Naive thymus-derived CD4-positive, alpha-beta T cell (primary cell): ENCODE measurements around the gene NTNG1. TPM values are rescaled to one million over a fixed set of nuclear protein-coding genes. Genes with fewer than 3 reads are reported as not detected.

Source experiments
- ATAC-seq: fragments of 150-1000 bp; cut with Tn5 transposase; 2 replicates; pipeline ENCODE4 v1.10.0; 2021; ENCODE audit warnings: mild to moderate bottlenecking, moderate library complexity
- CTCF ChIA-PET: fragments of 350-600 bp; sonication (Branson Sonifier 250); formaldehyde crosslinking; loops from one replicate; lab custom pipeline; 2021; ENCODE audit warnings: antibody characterized with exemption; lab: Charles Lee
- POLR2A ChIA-PET: fragments of 350-600 bp; sonication (Branson Sonifier 250); formaldehyde crosslinking; loops from one replicate; lab custom pipeline; 2021; ENCODE audit warnings: antibody characterized with exemption, inconsistent platforms; lab: Charles Lee
- DNase-seq, 9 donors: peaks; one replicate each; pipeline versions ENCODE4 v3.0.0 to v3.0.0-alpha.2; 2020 to 2022; ENCODE audit warnings: mixed read lengths in 1 of 9
- H3K27ac ChIP-seq: one replicate; pipeline ENCODE4 v1.7.0; 2013; ENCODE audit warnings: mild to moderate bottlenecking, low read depth, low read length, moderate library complexity
- H3K27me3 ChIP-seq, 2 donors: one replicate each; pipeline ENCODE4 v1.7.0; 2013; ENCODE audit warnings: low read length in 2 of 2, mild to moderate bottlenecking in 2 of 2, moderate library complexity in 2 of 2; ENCODE audit not compliant: control insufficient read depth in 2 of 2, insufficient read depth in 2 of 2
- H3K36me3 ChIP-seq, 3 experiments: 1 replicate in 2 of 3; 2 replicates in 1 of 3; pipeline ENCODE4 v1.7.0; 2013; ENCODE audit warnings: low read length in 3 of 3, mild to moderate bottlenecking in 3 of 3, moderate library complexity in 1 of 3; ENCODE audit not compliant: insufficient read depth in 3 of 3, control insufficient read depth in 2 of 3
- H3K4me1 ChIP-seq, 2 donors: one replicate each; pipeline ENCODE4 v1.7.0; 2013; ENCODE audit warnings: low read length in 2 of 2, mild to moderate bottlenecking in 2 of 2, moderate library complexity in 1 of 2; ENCODE audit not compliant: control insufficient read depth in 2 of 2, insufficient read depth in 2 of 2
- H3K4me3 ChIP-seq: 2 replicates; pipeline ENCODE4 v1.7.0; 2013; ENCODE audit warnings: mild to moderate bottlenecking, low read length
- H3K9me3 ChIP-seq, 3 experiments: 1 replicate in 2 of 3; 2 replicates in 1 of 3; pipeline ENCODE4 v1.7.0; 2013; ENCODE audit warnings: low read length in 3 of 3; ENCODE audit not compliant: control insufficient read depth in 2 of 3
- H3K27ac Mint-ChIP-seq, 9 donors: one replicate each; pipeline ENCODE4 v1.8.0; 2020 to 2022; ENCODE audit warnings: mixed read lengths in 9 of 9, mild to moderate bottlenecking in 8 of 9, moderate library complexity in 5 of 9, inconsistent platforms in 2 of 9
- H3K27me3 Mint-ChIP-seq, 5 donors: one replicate each; pipeline ENCODE4 v1.8.0; 2021 to 2022; ENCODE audit warnings: mixed read lengths in 5 of 5, mild to moderate bottlenecking in 1 of 5
- H3K36me3 Mint-ChIP-seq, 5 donors: one replicate each; pipeline ENCODE4 v1.8.0; 2020 to 2022; ENCODE audit warnings: mixed read lengths in 5 of 5, mild to moderate bottlenecking in 3 of 5, inconsistent platforms in 1 of 5
- H3K4me1 Mint-ChIP-seq, 7 donors: one replicate each; pipeline ENCODE4 v1.8.0; 2020 to 2022; ENCODE audit warnings: mixed read lengths in 7 of 7, mild to moderate bottlenecking in 3 of 7, inconsistent platforms in 1 of 7
- H3K4me3 Mint-ChIP-seq, 10 donors: one replicate each; pipeline ENCODE4 v1.8.0; 2020 to 2022; ENCODE audit warnings: mild to moderate bottlenecking in 10 of 10, mixed read lengths in 10 of 10, moderate library complexity in 6 of 10, inconsistent platforms in 2 of 10
- H3K9me3 Mint-ChIP-seq, 11 donors: one replicate each; pipeline ENCODE4 v1.8.0; 2020 to 2022; ENCODE audit warnings: mixed read lengths in 11 of 11, mild to moderate bottlenecking in 4 of 11, inconsistent platforms in 1 of 11, moderate library complexity in 1 of 11
- intact Hi-C, 2 donors: fragments of 100-400 bp; cut with micrococcal nuclease; formaldehyde crosslinking; loops; one replicate each; pipeline ENCODE4 v1.15.1; 2023
- polyA plus RNA-seq, 2 donors: library from polyadenylated mRNA; unstranded; fragments of 300-500 nt; fragmentation: Illumina TruSeq; gene quantifications; one replicate each; pipeline ENCODE4 v1.2.3, GENCODE V29; 2021
- total RNA-seq, 6 experiments: library from RNA in 5 of 6; stranded (reverse) in 5 of 6; gene quantifications; 1 replicate in 5 of 6; 2 replicates in 1 of 6; pipeline ENCODE4 v1.2.3 and lab custom pipeline; 2021 to 2026

NTNG1 gene
- total and polyA plus RNA-seq, 7 experiments from 2014 or later, result not detected

GRCh38 chr1:107272321-107272720, 131.5 kb downstream of the NTNG1 start:
- no peak for ATAC-seq
- Mint-ChIP-seq H3K36me3 (no peaks in the 10 kb centered on the region), H3K4me1 (peaks cover 0 to 3% (median 0%) of the 10 kb centered on the region in 7 donors), H3K27me3 (peaks cover 0 to 11% (median 3%) of the 10 kb centered on the region in 5 donors), H3K4me3 (no peak overlapping the region), H3K27ac (no peak overlapping the region), H3K9me3 (no peaks in the 10 kb centered on the region)
- H3K4me3 ChIP-seq, result no peak overlapping the region
- CTCF ChIA-PET, result no interaction called here
- H3K4me1 ChIP-seq, result no peaks in the 10 kb centered on the region
- no peaks in the 10 kb centered on the region for H3K36me3 ChIP-seq
- H3K9me3 ChIP-seq, result no peaks in the 10 kb centered on the region
- no peak for DNase-seq
- no peaks in the 10 kb centered on the region for H3K27me3 ChIP-seq
- intact Hi-C loops, result no loop called here
- no peak overlapping the region for H3K27ac ChIP-seq
- POLR2A ChIA-PET, result no interaction called here

- peaks cover 0 to 3% (median 0%) of the 10 kb centered on the region in 7 donors for H3K4me1 Mint-ChIP-seq
- H3K9me3 ChIP-seq, result no peaks in the 10 kb centered on the region
- no peak overlapping the region for H3K27ac Mint-ChIP-seq
- CTCF ChIA-PET, result no interaction called here
- H3K4me3 Mint-ChIP-seq, result no peak overlapping the region
- intact Hi-C loops, result no loop called here
- H3K36me3 ChIP-seq, result no peaks in the 10 kb centered on the region
- no peak overlapping the region for H3K4me3 ChIP-seq
- POLR2A ChIA-PET, result no interaction called here
- no peaks in the 10 kb centered on the region for H3K4me1 ChIP-seq
- H3K27me3 Mint-ChIP-seq, result peaks cover 0 to 11% (median 3%) of the 10 kb centered on the region in 5 donors
- H3K27ac ChIP-seq, result no peak overlapping the region
- no peaks in the 10 kb centered on the region for H3K36me3 Mint-ChIP-seq
- DNase-seq (no peak), ATAC-seq (no peak)
- H3K9me3 Mint-ChIP-seq, result no peaks in the 10 kb centered on the region
- no peaks in the 10 kb centered on the region for H3K27me3 ChIP-seq
Observed at GRCh38 chr1:107273515-107273914, 132.7 kb downstream of the NTNG1 start.

GRCh38 chr1:107274227-107274626, 133.4 kb downstream of the NTNG1 start:
- no peak overlapping the region for H3K4me3 Mint-ChIP-seq
- no peaks in the 10 kb centered on the region for H3K36me3 Mint-ChIP-seq
- DNase-seq (no peak), ATAC-seq (no peak)
- Histone ChIP-seq H3K27ac (no peak overlapping the region), H3K4me3 (no peak overlapping the region), H3K4me1 (no peaks in the 10 kb centered on the region), H3K27me3 (no peaks in the 10 kb centered on the region), H3K36me3 (no peaks in the 10 kb centered on the region), H3K9me3 (no peaks in the 10 kb centered on the region)
- H3K4me1 Mint-ChIP-seq, result peaks cover 0 to 3% (median 0%) of the 10 kb centered on the region in 7 donors
- intact Hi-C loops, result no loop called here
- no peaks in the 10 kb centered on the region for H3K9me3 Mint-ChIP-seq
- ChIA-PET POLR2A (no interaction called here), CTCF (no interaction called here)
- H3K27ac Mint-ChIP-seq, result no peak overlapping the region
- H3K27me3 Mint-ChIP-seq, result peaks cover 0 to 11% (median 3%) of the 10 kb centered on the region in 5 donors

GRCh38 chr1:107276247-107276646, 135.4 kb downstream of the NTNG1 start:
- H3K4me1 ChIP-seq, result no peaks in the 10 kb centered on the region
- H3K9me3 ChIP-seq, result no peaks in the 10 kb centered on the region
- no peak overlapping the region for H3K27ac ChIP-seq
- H3K27me3 ChIP-seq, result no peaks in the 10 kb centered on the region
- CTCF ChIA-PET, result no interaction called here
- DNase-seq (no peak), ATAC-seq (no peak)
- Mint-ChIP-seq H3K27ac (no peak overlapping the region), H3K9me3 (peaks cover 0 to 2% (median 0%) of the 10 kb centered on the region in 11 donors), H3K4me1 (peaks cover 0 to 3% (median 0%) of the 10 kb centered on the region in 7 donors), H3K4me3 (no peak overlapping the region), H3K36me3 (no peaks in the 10 kb centered on the region), H3K27me3 (peaks cover 0 to 11% (median 3%) of the 10 kb centered on the region in 5 donors)
- no peaks in the 10 kb centered on the region for H3K36me3 ChIP-seq
- intact Hi-C loops, result no loop called here
- POLR2A ChIA-PET, result no interaction called here
- H3K4me3 ChIP-seq, result no peak overlapping the region

GRCh38 chr1:107277022-107277421, 136.2 kb downstream of the NTNG1 start:
- Mint-ChIP-seq H3K27me3 (peaks cover 0 to 11% (median 3%) of the 10 kb centered on the region in 5 donors), H3K4me1 (peaks cover 0 to 3% (median 0%) of the 10 kb centered on the region in 7 donors), H3K27ac (no peak overlapping the region), H3K4me3 (no peak overlapping the region), H3K9me3 (peaks cover 0 to 2% (median 0%) of the 10 kb centered on the region in 11 donors), H3K36me3 (no peaks in the 10 kb centered on the region)
- H3K4me3 ChIP-seq, result no peak overlapping the region
- ATAC-seq (no peak), DNase-seq (no peak)
- POLR2A ChIA-PET, result no interaction called here
- H3K27ac ChIP-seq, result no peak overlapping the region
- no peaks in the 10 kb centered on the region for H3K27me3 ChIP-seq
- CTCF ChIA-PET, result no interaction called here
- no peaks in the 10 kb centered on the region for H3K4me1 ChIP-seq
- intact Hi-C loops, result no loop called here
- H3K36me3 ChIP-seq, result no peaks in the 10 kb centered on the region
- H3K9me3 ChIP-seq, result no peaks in the 10 kb centered on the region

- no peaks in the 10 kb centered on the region for H3K36me3 ChIP-seq
- POLR2A ChIA-PET, result no interaction called here
- Mint-ChIP-seq H3K9me3 (peaks cover 0 to 3% (median 0%) of the 10 kb centered on the region in 11 donors), H3K4me1 (no peaks in the 10 kb centered on the region), H3K4me3 (no peak overlapping the region), H3K27me3 (peaks cover 0 to 3% (median 0%) of the 10 kb centered on the region in 5 donors), H3K36me3 (no peaks in the 10 kb centered on the region), H3K27ac (no peak overlapping the region)
- ATAC-seq (no peak), DNase-seq (no peak)
- H3K9me3 ChIP-seq, result no peaks in the 10 kb centered on the region
- H3K27me3 ChIP-seq, result no peaks in the 10 kb centered on the region
- CTCF ChIA-PET, result no interaction called here
- no peaks in the 10 kb centered on the region for H3K4me1 ChIP-seq
- intact Hi-C loops, result no loop called here
- no peak overlapping the region for H3K27ac ChIP-seq
- H3K4me3 ChIP-seq, result no peak overlapping the region
Observed at GRCh38 chr1:107286125-107286524, 145.3 kb downstream of the NTNG1 start.

- H3K4me1 ChIP-seq, result no peaks in the 10 kb centered on the region
- POLR2A ChIA-PET, result no interaction called here
- H3K27ac Mint-ChIP-seq, result no peak overlapping the region
- no peaks in the 10 kb centered on the region for H3K36me3 Mint-ChIP-seq
- H3K4me3 Mint-ChIP-seq, result no peak overlapping the region
- CTCF ChIA-PET, result no interaction called here
- H3K36me3 ChIP-seq, result no peaks in the 10 kb centered on the region
- ATAC-seq (no peak), DNase-seq (no peak)
- H3K27ac ChIP-seq, result no peak overlapping the region
- no peaks in the 10 kb centered on the region for H3K4me1 Mint-ChIP-seq
- no peaks in the 10 kb centered on the region for H3K9me3 ChIP-seq
- peaks cover 0 to 4% (median 0%) of the 10 kb centered on the region in 5 donors for H3K27me3 Mint-ChIP-seq
- H3K4me3 ChIP-seq, result no peak overlapping the region
- intact Hi-C loops, result no loop called here
- H3K27me3 ChIP-seq, result no peaks in the 10 kb centered on the region
- H3K9me3 Mint-ChIP-seq, result peaks cover 0 to 1% (median 0%) of the 10 kb centered on the region in 11 donors
Observed at GRCh38 chr1:107291987-107292386, 151.1 kb downstream of the NTNG1 start.
